ENCODE data around the gene DSCAML1. TPM values are rescaled to one million over a fixed set of nuclear protein-coding genes. Genes with fewer than 3 reads are reported as not detected.

DSCAML1 gene
- total RNA-seq, 1 donor from 2014 or later: 2.5 TPM

GRCh38 chr11:117693344-117693743 lies 103.7 kb downstream of the DSCAML1 start:
- Mint-ChIP-seq H3K4me1 (peaks cover 9% of the 10 kb centered on the region), H3K9me3 (no peaks in the 10 kb centered on the region), H3K4me3 (no peak overlapping the region), H3K27ac (no peak overlapping the region), H3K27me3 (ENCODE audit: low read depth) (peaks cover 23% of the 10 kb centered on the region), H3K36me3 (no peaks in the 10 kb centered on the region)
- no peak for DNase-seq (ENCODE audit: low spot score in 2 of 2, unreplicated experiment in 2 of 2)
- no peak for TF ChIP-seq CTCF (IDR thresholded peaks at IDR 0.05; ENCODE audit: unreplicated experiment)

GRCh38 chr11:117691516-117691915 lies 105.5 kb downstream of the DSCAML1 start:
- DNase-seq (ENCODE audit: low spot score in 2 of 2, unreplicated experiment in 2 of 2): no peak
- H3K36me3 Mint-ChIP-seq: no peaks in the 10 kb centered on the region
- TF ChIP-seq CTCF (IDR thresholded peaks at IDR 0.05; ENCODE audit: unreplicated experiment): no peak
- H3K27ac Mint-ChIP-seq: no peak overlapping the region
- no peaks in the 10 kb centered on the region for H3K9me3 Mint-ChIP-seq
- peaks cover 9% of the 10 kb centered on the region for H3K4me1 Mint-ChIP-seq
- peaks cover 26% of the 10 kb centered on the region for H3K27me3 Mint-ChIP-seq (ENCODE audit: low read depth)
- no peak overlapping the region for H3K4me3 Mint-ChIP-seq

- H3K27me3 Mint-ChIP-seq (ENCODE audit: low read depth): peaks cover 26% of the 10 kb centered on the region
- no peak overlapping the region for H3K27ac Mint-ChIP-seq
- no peaks in the 10 kb centered on the region for H3K36me3 Mint-ChIP-seq
- peaks cover 9% of the 10 kb centered on the region for H3K4me1 Mint-ChIP-seq
- no peak for DNase-seq (ENCODE audit: low spot score in 2 of 2, unreplicated experiment in 2 of 2)
- no peaks in the 10 kb centered on the region for H3K9me3 Mint-ChIP-seq
- H3K4me3 Mint-ChIP-seq: no peak overlapping the region
- TF ChIP-seq CTCF (IDR thresholded peaks at IDR 0.05; ENCODE audit: unreplicated experiment): no peak
Measured at GRCh38 chr11:117691218-117691514, 105.8 kb downstream of the DSCAML1 start.

GRCh38 chr11:117690484-117691217 lies 106.4 kb downstream of the DSCAML1 start:
- H3K27me3 Mint-ChIP-seq (ENCODE audit: low read depth): peaks cover 26% of the 10 kb centered on the region
- TF ChIP-seq CTCF (IDR thresholded peaks at IDR 0.05; ENCODE audit: unreplicated experiment): no peak
- no peak for DNase-seq (ENCODE audit: low spot score in 2 of 2, unreplicated experiment in 2 of 2)
- H3K4me3 Mint-ChIP-seq: no peak overlapping the region
- H3K27ac Mint-ChIP-seq: no peak overlapping the region
- H3K9me3 Mint-ChIP-seq: no peaks in the 10 kb centered on the region
- H3K36me3 Mint-ChIP-seq: no peaks in the 10 kb centered on the region
- H3K4me1 Mint-ChIP-seq: peaks cover 9% of the 10 kb centered on the region

GRCh38 chr11:117688255-117688797 lies 108.7 kb downstream of the DSCAML1 start:
- no peak for DNase-seq (ENCODE audit: low spot score in 2 of 2, unreplicated experiment in 2 of 2)
- H3K27me3 Mint-ChIP-seq (ENCODE audit: low read depth): peaks cover 23% of the 10 kb centered on the region
- TF ChIP-seq CTCF (IDR thresholded peaks at IDR 0.05; ENCODE audit: unreplicated experiment): no peak
- H3K27ac Mint-ChIP-seq: no peak overlapping the region
- peaks cover 14% of the 10 kb centered on the region for H3K4me1 Mint-ChIP-seq
- no peaks in the 10 kb centered on the region for H3K9me3 Mint-ChIP-seq
- H3K36me3 Mint-ChIP-seq: no peaks in the 10 kb centered on the region
- H3K4me3 Mint-ChIP-seq: no peak overlapping the region
